Smooth muscle cell (in vitro differentiated cells): ENCODE results near the gene NCOA3. TPM values are rescaled to one million over a fixed set of nuclear protein-coding genes. Genes with fewer than 3 reads are reported as not detected.

Source experiments
- DNase-seq: peaks from one replicate; lab custom pipeline; 2025; ENCODE audit not compliant: unreplicated experiment; lab: John Stamatoyannopoulos, UW
- H2AFZ ChIP-seq: fragments of 200-600 bp; sonication (generic); 2 replicates; pipeline ENCODE4 v1.6.0; 2016; ENCODE audit warnings: antibody characterized with exemption, low read depth, mild to moderate bottlenecking
- H3F3A ChIP-seq: fragments of 200-600 bp; sonication (generic); 2 replicates; pipeline ENCODE4 v1.6.0; 2017; ENCODE audit warnings: antibody characterized with exemption, low read depth
- H3K27ac ChIP-seq: fragments of 200-600 bp; sonication (generic); 2 replicates; pipeline ENCODE4 v1.5.1; 2016; ENCODE audit warnings: low read depth, mild to moderate bottlenecking
- H3K27me3 ChIP-seq: fragments of 200-600 bp; sonication (generic); 2 replicates; pipeline ENCODE4 v1.6.1; 2016; ENCODE audit warnings: low read depth, mild to moderate bottlenecking
- H3K36me3 ChIP-seq: fragments of 200-600 bp; sonication (generic); 2 replicates; pipeline ENCODE4 v1.5.1; 2016; ENCODE audit warnings: low read depth
- H3K4me1 ChIP-seq: fragments of 200-600 bp; sonication (generic); 2 replicates; pipeline ENCODE4 v1.5.1; 2016; ENCODE audit warnings: low read depth
- H3K4me2 ChIP-seq: fragments of 200-600 bp; sonication (generic); 2 replicates; pipeline ENCODE4 v1.6.0; 2016; ENCODE audit warnings: mild to moderate bottlenecking
- H3K4me3 ChIP-seq: fragments of 200-600 bp; sonication (generic); 2 replicates; pipeline ENCODE4 v1.5.1; 2016; ENCODE audit warnings: mild to moderate bottlenecking
- H3K79me2 ChIP-seq: fragments of 200-600 bp; sonication (generic); 2 replicates; pipeline ENCODE4 v1.6.0; 2016; ENCODE audit warnings: low read depth, mild to moderate bottlenecking
- H3K9ac ChIP-seq: fragments of 200-600 bp; sonication (generic); 2 replicates; pipeline ENCODE4 v1.6.0; 2016; ENCODE audit warnings: low read depth
- H3K9me3 ChIP-seq: fragments of 200-600 bp; sonication (generic); replicated peaks from 2 replicates; pipeline ENCODE4 v1.5.1; 2016; ENCODE audit warnings: low read depth
- H4K20me1 ChIP-seq: fragments of 200-600 bp; sonication (generic); 2 replicates; pipeline ENCODE4 v1.6.0; 2016; ENCODE audit warnings: low read depth
- WGBS: methylation state at CpG from one replicate; pipeline ENCODE4 v1.1.7; 2016; ENCODE audit warnings: low lambda C conversion rate; 5-methylcytosine and 5-hydroxymethylcytosine counted together
- polyA plus RNA-seq: library from polyadenylated mRNA; unstranded; fragments of >200 nt; fragmentation: Nextera tagmentation; extraction: Ambion mirVana; gene quantifications from 2 replicates; pipeline ENCODE4 v1.2.1, GENCODE V29; 2016
- total RNA-seq: library from RNA; depleted of rRNA; stranded (reverse); fragments of >200 nt; gene quantifications from 2 replicates; pipeline ENCODE4 v1.2.3, GENCODE V29; 2014
- TF ChIP-seq, protein P1 (sequence below): fragments of 200-600 bp; sonication (generic); IDR thresholded peaks from 2 replicates; pipeline ENCODE4 v1.5.1; 2017; ENCODE audit warnings: borderline replicate concordance, mild to moderate bottlenecking, antibody characterized with exemption; ENCODE audit not compliant: insufficient read depth, poor library complexity, severe bottlenecking

The NCOA3 gene
- total and polyA plus RNA-seq, 2 experiments from 2014 or later, result 6.0 to 28.4 TPM

GRCh38 chr20:47610247-47610944 lies 108.7 kb downstream of the NCOA3 start:
- no peak overlapping the region for H2AFZ ChIP-seq
- peaks cover 6% of the 10 kb centered on the region for H3F3A ChIP-seq
- no peaks in the 10 kb centered on the region for H3K9me3 ChIP-seq
- peak overlapping the region; percentile 83 for H3K9ac ChIP-seq
- H3K4me1 ChIP-seq, result peaks cover 11% of the 10 kb centered on the region
- H3K4me2 ChIP-seq, result peak overlapping the region; percentile 77
- H3K27me3 ChIP-seq, result no peaks in the 10 kb centered on the region
- TF ChIP-seq, protein P1, sequence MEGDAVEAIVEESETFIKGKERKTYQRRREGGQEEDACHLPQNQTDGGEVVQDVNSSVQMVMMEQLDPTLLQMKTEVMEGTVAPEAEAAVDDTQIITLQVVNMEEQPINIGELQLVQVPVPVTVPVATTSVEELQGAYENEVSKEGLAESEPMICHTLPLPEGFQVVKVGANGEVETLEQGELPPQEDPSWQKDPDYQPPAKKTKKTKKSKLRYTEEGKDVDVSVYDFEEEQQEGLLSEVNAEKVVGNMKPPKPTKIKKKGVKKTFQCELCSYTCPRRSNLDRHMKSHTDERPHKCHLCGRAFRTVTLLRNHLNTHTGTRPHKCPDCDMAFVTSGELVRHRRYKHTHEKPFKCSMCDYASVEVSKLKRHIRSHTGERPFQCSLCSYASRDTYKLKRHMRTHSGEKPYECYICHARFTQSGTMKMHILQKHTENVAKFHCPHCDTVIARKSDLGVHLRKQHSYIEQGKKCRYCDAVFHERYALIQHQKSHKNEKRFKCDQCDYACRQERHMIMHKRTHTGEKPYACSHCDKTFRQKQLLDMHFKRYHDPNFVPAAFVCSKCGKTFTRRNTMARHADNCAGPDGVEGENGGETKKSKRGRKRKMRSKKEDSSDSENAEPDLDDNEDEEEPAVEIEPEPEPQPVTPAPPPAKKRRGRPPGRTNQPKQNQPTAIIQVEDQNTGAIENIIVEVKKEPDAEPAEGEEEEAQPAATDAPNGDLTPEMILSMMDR, result no peak
- H3K79me2 ChIP-seq, result peaks cover 51% of the 10 kb centered on the region
- DNase-seq, result no peak
- peaks cover 4% of the 10 kb centered on the region for H4K20me1 ChIP-seq
- WGBS, result 60% methylated on average over 6 of the region's 6 CpGs
- H3K27ac ChIP-seq, result peak overlapping the region; percentile 98
- H3K4me3 ChIP-seq, result no peak overlapping the region
- no peaks in the 10 kb centered on the region for H3K36me3 ChIP-seq

DNA sequence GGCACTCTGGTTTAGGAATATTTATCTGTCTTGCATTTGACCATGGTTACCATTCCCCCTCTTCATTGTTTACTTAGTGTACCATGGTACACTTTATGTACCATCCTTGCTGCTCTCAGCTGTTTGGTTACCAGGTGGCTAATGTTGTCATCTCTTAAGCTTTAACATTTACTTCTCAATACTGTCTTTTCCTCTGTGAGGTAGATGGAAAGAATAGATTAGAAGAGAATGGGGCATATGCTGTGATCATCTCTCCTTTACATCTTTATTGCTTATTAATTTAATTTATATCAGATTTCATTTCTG lies 109.2 kb downstream of the NCOA3 start:
- Histone ChIP-seq H3F3A (peaks cover 6% of the 10 kb centered on the region), H3K27me3 (no peaks in the 10 kb centered on the region), H3K27ac (peak overlapping the region; percentile 98), H3K4me2 (peak overlapping the region; percentile 77), H2AFZ (no peak overlapping the region), H3K4me1 (peaks cover 11% of the 10 kb centered on the region), H3K79me2 (peaks cover 47% of the 10 kb centered on the region), H3K4me3 (no peak overlapping the region), H3K36me3 (no peaks in the 10 kb centered on the region), H3K9ac (peak overlapping the region; percentile 83), H4K20me1 (peaks cover 4% of the 10 kb centered on the region), H3K9me3 (no peaks in the 10 kb centered on the region)
- TF ChIP-seq, protein P1, result no peak
- no peak for DNase-seq

DNA sequence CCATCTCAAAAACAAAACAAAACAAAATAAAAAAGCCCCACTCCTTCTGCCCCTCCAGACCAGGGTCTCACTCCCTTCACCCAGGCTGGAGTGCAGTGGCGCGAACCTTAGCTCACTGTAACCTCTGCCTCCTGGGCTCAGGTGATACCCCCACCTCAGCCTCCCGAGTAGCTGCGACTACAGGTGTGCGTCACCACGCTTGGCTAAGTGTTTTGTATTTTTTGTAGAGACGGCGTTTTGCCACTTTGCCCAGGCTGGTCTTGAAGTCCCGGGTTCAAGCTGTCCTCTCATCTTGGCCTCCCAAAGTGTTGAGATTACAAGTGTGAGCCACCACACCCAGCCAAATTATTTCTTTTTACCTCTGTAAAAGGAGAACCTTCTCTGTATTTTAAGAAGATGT lies 110.1 kb downstream of the NCOA3 start:
- H3K27ac ChIP-seq, result no peak overlapping the region
- H3K27me3 ChIP-seq, result no peaks in the 10 kb centered on the region
- no peaks in the 10 kb centered on the region for H3K36me3 ChIP-seq
- no peak overlapping the region for H2AFZ ChIP-seq
- H3K9ac ChIP-seq, result no peak overlapping the region
- H3K4me2 ChIP-seq, result no peak overlapping the region
- DNase-seq, result no peak
- TF ChIP-seq, protein P1, result no peak
- H3K79me2 ChIP-seq, result peaks cover 41% of the 10 kb centered on the region
- WGBS, result 97% methylated on average over 9 of the region's 9 CpGs
- H3F3A ChIP-seq, result peaks cover 3% of the 10 kb centered on the region
- H3K4me1 ChIP-seq, result peaks cover 11% of the 10 kb centered on the region
- no peak overlapping the region for H3K4me3 ChIP-seq
- H3K9me3 ChIP-seq, result no peaks in the 10 kb centered on the region
- peaks cover 4% of the 10 kb centered on the region for H4K20me1 ChIP-seq

DNA sequence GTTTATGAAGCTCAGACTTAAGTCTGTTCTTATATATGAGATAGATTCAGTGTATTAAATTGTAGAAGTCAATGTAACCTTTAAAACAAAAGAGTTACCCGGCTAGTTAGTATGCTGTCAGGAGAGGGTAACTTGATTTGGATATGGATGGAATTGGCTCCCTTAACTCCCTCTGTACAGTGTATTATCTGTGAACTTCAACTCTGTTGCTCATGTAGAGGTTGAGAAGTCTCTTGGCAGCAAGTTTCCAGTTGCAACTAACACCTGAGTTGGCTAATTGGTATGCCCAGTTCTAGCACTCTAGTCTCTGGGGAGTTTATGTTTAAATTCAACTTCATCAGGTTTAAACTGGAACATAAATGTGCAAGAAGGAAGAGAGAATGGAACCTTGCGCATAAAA lies 111.0 kb downstream of the NCOA3 start:
- DNase-seq, result no peak
- H3K79me2 ChIP-seq, result peaks cover 39% of the 10 kb centered on the region

More for the DNA sequence above, 111.0 kb downstream of the NCOA3 start:
- H3K4me3 ChIP-seq, result no peak overlapping the region
- H3K36me3 ChIP-seq, result no peaks in the 10 kb centered on the region
- H3K27ac ChIP-seq, result no peak overlapping the region
- TF ChIP-seq, protein P1, result no peak
- H3K9me3 ChIP-seq, result no peaks in the 10 kb centered on the region
- H2AFZ ChIP-seq, result no peak overlapping the region
- 97% methylated on average over 2 of the region's 2 CpGs for WGBS
- no peaks in the 10 kb centered on the region for H3K27me3 ChIP-seq
- H3F3A ChIP-seq, result no peaks in the 10 kb centered on the region
- H3K4me2 ChIP-seq, result no peak overlapping the region
- H4K20me1 ChIP-seq, result peaks cover 4% of the 10 kb centered on the region
- peaks cover 5% of the 10 kb centered on the region for H3K4me1 ChIP-seq
- no peak overlapping the region for H3K9ac ChIP-seq
